Caki2 (cell line): ENCODE data around the gene OVOL1. TPM values are rescaled to one million over a fixed set of nuclear protein-coding genes. Genes with fewer than 3 reads are reported as not detected.
"Not testable (repeated sequence)": the region's sequence is repeated elsewhere in the genome, so short reads cannot be mapped to it uniquely, and the experiment has no call there.

Source experiments
- DNase-seq: peaks from one replicate; pipeline ENCODE4 v3.0.0-alpha.2; 2015; ENCODE audit warnings: low read depth
- in situ Hi-C: cut with HindIII; loops from 2 replicates; pipeline ENCODE4 v1.10.0; 2016; ENCODE audit warnings: low sequenced_read_pairs, low pct_unique_long_range_greater_than_20kb, mixed read lengths
- total RNA-seq: library from RNA; depleted of rRNA; stranded (reverse); fragments of >200 nt; shearing (Covaris generic); gene quantifications from 2 replicates; pipeline ENCODE4 v1.2.3, GENCODE V29; 2014; ENCODE audit warnings: low replicate concordance

The OVOL1 gene
- total RNA-seq, 1 experiment from 2014 or later, result not detected

GRCh38 chr11:65806979-65807378, 20.1 kb downstream of the OVOL1 start:
- DNase-seq, result no peak
- in situ Hi-C loops, result no loop called here

GRCh38 chr11:65808744-65809341, 22.0 kb downstream of the OVOL1 start:
- in situ Hi-C loops, result no loop called here
- no peak for DNase-seq

- in situ Hi-C loops, result no loop called here
- DNase-seq, result no peak
These were observed 22.6 kb downstream of the OVOL1 start for GRCh38 chr11:65809496-65809895.

GRCh38 chr11:65810046-65810868, 23.4 kb downstream of the OVOL1 start:
- in situ Hi-C loops, result no loop called here
- DNase-seq, result no peak

GRCh38 chr11:65811764-65812475, 25.1 kb downstream of the OVOL1 start:
- in situ Hi-C loops, result no loop called here

GRCh38 chr11:65814131-65814985, 27.5 kb downstream of the OVOL1 start:
- in situ Hi-C loops, result no loop called here
- no peak for DNase-seq

More at GRCh38 chr11:65811764-65812475, 25.1 kb downstream of the OVOL1 start:
- DNase-seq, result no peak

GRCh38 chr11:65814986-65815565, 28.2 kb downstream of the OVOL1 start:
- in situ Hi-C loops, result no loop called here
- DNase-seq, result no peak

- DNase-seq, result no peak
- in situ Hi-C loops, result no loop called here
These were observed 29.8 kb downstream of the OVOL1 start for GRCh38 chr11:65816696-65817095.

- in situ Hi-C loops, result no loop called here
- peak; percentile 2 for DNase-seq
These were observed 30.5 kb downstream of the OVOL1 start for GRCh38 chr11:65817312-65817834.

GRCh38 chr11:65817835-65818680, 31.2 kb downstream of the OVOL1 start:
- in situ Hi-C loops, result no loop called here

GRCh38 chr11:65821107-65821506, 34.2 kb downstream of the OVOL1 start:
- in situ Hi-C loops, result no loop called here
- no peak for DNase-seq

More at GRCh38 chr11:65817835-65818680, 31.2 kb downstream of the OVOL1 start:
- peak; percentile 81 for DNase-seq

- in situ Hi-C loops, result no loop called here
- no peak for DNase-seq
These were observed 36.1 kb downstream of the OVOL1 start for GRCh38 chr11:65822776-65823528.

GRCh38 chr11:65826984-65827735, 40.3 kb downstream of the OVOL1 start:
- in situ Hi-C loops, result no loop called here
- DNase-seq, result no peak

- DNase-seq, result no peak
- in situ Hi-C loops, result no loop called here
These were observed 42.6 kb downstream of the OVOL1 start for GRCh38 chr11:65829459-65829858.

- DNase-seq, in situ Hi-C loops: not testable (repeated sequence)
These were observed 45.4 kb downstream of the OVOL1 start for GRCh38 chr11:65832231-65832630.
